ENCODE data around the gene MID1. TPM values are rescaled to one million over a fixed set of nuclear protein-coding genes. Genes with fewer than 3 reads are reported as not detected.

The MID1 gene
- polyA plus RNA-seq, 3 donors, result 0.05 to 0.10 TPM; not detected in 1

DNA sequence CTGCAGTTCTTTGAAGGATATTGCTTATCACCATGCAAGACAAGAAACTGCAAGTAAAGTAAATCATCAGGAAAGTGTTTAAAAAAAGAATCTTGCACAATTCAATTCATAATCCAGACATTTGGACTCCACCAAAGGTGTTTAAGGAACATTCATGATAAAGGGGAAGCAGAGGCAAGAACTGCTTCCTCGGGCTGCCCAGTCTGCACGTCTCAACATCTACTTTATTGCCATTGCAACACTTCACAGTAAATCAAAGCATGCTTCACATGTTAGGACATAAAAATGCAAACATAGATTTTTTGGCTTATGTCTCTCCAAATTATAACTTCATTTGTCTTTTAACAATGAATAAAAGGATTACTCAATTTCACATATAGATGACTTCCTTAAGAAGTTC is 42.5 kb downstream of the MID1 start:
- H3K36me3 Mint-ChIP-seq, result no peaks in the 10 kb centered on the region
- Histone ChIP-seq H2AFZ (ENCODE audit: insufficient read depth, low read depth, low read length, poor library complexity, severe bottlenecking) (no peak overlapping the region), H3K27ac (ENCODE audit: low read depth in 1 of 2, low read length in 2 of 2) (no peak overlapping the region), H3K27me3 (ENCODE audit: control insufficient read depth in 2 of 2, insufficient read depth in 2 of 2, low read length in 2 of 2) (no peaks in the 10 kb centered on the region), H3K4me1 (ENCODE audit: control insufficient read depth in 1 of 2, insufficient read depth in 2 of 2, low read length in 2 of 2) (no peaks in the 10 kb centered on the region), H3K36me3 (replicated peaks in 1 of 2; ENCODE audit: control insufficient read depth in 1 of 2, insufficient read depth in 2 of 2, low read length in 2 of 2) (no peaks in the 10 kb centered on the region), H4K20me1 (ENCODE audit: insufficient read depth, low read length) (no peaks in the 10 kb centered on the region), H3K4me3 (replicated peaks in 1 of 3; ENCODE audit: low read depth in 2 of 3, low read length in 3 of 3) (no peak overlapping the region), H3K9ac (ENCODE audit: insufficient read depth, low read length, poor library complexity, severe bottlenecking) (no peak overlapping the region), H3K9me3 (replicated peaks in 1 of 2; ENCODE audit: control insufficient read depth in 1 of 2, insufficient read depth in 1 of 2, low read length in 2 of 2) (no peaks in the 10 kb centered on the region), H3K4me2 (replicated peaks; ENCODE audit: extremely low read depth, low read length, poor library complexity, severe bottlenecking) (no peak overlapping the region), H3K79me2 (ENCODE audit: insufficient read depth, low read length) (no peaks in the 10 kb centered on the region)
- H3K27me3 Mint-ChIP-seq (ENCODE audit: low read depth in 3 of 3), result peaks cover 0 to 5% (median 2%) of the 10 kb centered on the region in 3 donors
- intact Hi-C loops (cut with micrococcal nuclease), result no loop called here
- DNase-seq, result no peak
- H3K4me3 Mint-ChIP-seq, result no peak overlapping the region
- TF ChIP-seq, protein P1, sequence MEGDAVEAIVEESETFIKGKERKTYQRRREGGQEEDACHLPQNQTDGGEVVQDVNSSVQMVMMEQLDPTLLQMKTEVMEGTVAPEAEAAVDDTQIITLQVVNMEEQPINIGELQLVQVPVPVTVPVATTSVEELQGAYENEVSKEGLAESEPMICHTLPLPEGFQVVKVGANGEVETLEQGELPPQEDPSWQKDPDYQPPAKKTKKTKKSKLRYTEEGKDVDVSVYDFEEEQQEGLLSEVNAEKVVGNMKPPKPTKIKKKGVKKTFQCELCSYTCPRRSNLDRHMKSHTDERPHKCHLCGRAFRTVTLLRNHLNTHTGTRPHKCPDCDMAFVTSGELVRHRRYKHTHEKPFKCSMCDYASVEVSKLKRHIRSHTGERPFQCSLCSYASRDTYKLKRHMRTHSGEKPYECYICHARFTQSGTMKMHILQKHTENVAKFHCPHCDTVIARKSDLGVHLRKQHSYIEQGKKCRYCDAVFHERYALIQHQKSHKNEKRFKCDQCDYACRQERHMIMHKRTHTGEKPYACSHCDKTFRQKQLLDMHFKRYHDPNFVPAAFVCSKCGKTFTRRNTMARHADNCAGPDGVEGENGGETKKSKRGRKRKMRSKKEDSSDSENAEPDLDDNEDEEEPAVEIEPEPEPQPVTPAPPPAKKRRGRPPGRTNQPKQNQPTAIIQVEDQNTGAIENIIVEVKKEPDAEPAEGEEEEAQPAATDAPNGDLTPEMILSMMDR (IDR thresholded peaks at IDR 0.05), result no peak
- no CpG with 5 or more reads among the region's 2 CpGs for WGBS (ENCODE audit: insufficient coverage)
- H3K9me3 Mint-ChIP-seq, result peaks cover 0 to 4% (median 0%) of the 10 kb centered on the region in 7 donors
- H3K4me1 Mint-ChIP-seq, result no peaks in the 10 kb centered on the region
- H3K27ac Mint-ChIP-seq, result no peak overlapping the region

DNA sequence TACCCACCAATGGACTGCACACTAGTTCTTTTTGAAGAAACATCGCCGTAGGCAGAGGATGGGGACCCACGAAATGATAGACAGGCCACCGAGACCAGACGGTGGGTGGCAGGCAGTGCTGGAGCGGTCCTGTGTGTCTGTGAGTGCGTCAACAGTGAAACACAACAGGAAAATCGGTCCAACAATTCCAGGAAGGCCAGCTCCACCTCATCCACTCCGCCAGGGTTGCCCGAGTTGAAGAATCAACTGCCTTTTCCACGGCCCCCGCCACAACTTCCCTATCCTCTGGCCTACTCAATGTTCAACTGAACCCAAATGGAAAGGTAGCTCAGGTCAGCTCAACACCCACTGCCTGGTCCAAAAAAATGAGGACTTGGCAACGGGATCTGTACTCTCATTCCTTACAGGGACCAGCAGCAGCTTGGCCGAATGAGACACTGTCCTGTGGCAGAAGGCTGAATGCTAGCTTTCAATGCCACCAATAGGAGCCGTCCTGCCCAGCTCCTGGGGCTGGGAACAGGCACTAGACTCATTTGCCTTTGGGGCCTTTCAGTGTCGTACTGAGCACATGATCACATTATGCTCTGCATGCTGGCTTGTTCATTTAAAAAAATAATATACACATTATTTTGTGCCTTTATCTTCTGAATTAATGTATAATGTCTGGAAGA is 43.5 kb downstream of the MID1 start:
- no peaks in the 10 kb centered on the region for H3K36me3 Mint-ChIP-seq
- Histone ChIP-seq H3K27me3 (ENCODE audit: control insufficient read depth in 2 of 2, insufficient read depth in 2 of 2, low read length in 2 of 2) (no peaks in the 10 kb centered on the region), H3K27ac (ENCODE audit: low read depth in 1 of 2, low read length in 2 of 2) (no peak overlapping the region), H3K36me3 (replicated peaks in 1 of 2; ENCODE audit: control insufficient read depth in 1 of 2, insufficient read depth in 2 of 2, low read length in 2 of 2) (no peaks in the 10 kb centered on the region), H3K9ac (ENCODE audit: insufficient read depth, low read length, poor library complexity, severe bottlenecking) (no peak overlapping the region), H2AFZ (ENCODE audit: insufficient read depth, low read depth, low read length, poor library complexity, severe bottlenecking) (no peak overlapping the region), H3K4me3 (replicated peaks in 1 of 3; ENCODE audit: low read depth in 2 of 3, low read length in 3 of 3) (no peak overlapping the region), H3K4me2 (replicated peaks; ENCODE audit: extremely low read depth, low read length, poor library complexity, severe bottlenecking) (no peak overlapping the region), H3K79me2 (ENCODE audit: insufficient read depth, low read length) (no peaks in the 10 kb centered on the region), H4K20me1 (ENCODE audit: insufficient read depth, low read length) (no peaks in the 10 kb centered on the region), H3K4me1 (ENCODE audit: control insufficient read depth in 1 of 2, insufficient read depth in 2 of 2, low read length in 2 of 2) (no peaks in the 10 kb centered on the region), H3K9me3 (replicated peaks in 1 of 2; ENCODE audit: control insufficient read depth in 1 of 2, insufficient read depth in 1 of 2, low read length in 2 of 2) (no peaks in the 10 kb centered on the region)
- peaks cover 0 to 4% (median 0%) of the 10 kb centered on the region in 7 donors for H3K9me3 Mint-ChIP-seq
- TF ChIP-seq, protein P1 (IDR thresholded peaks at IDR 0.05), result no peak
- intact Hi-C loops (cut with micrococcal nuclease), result no loop called here
- WGBS (ENCODE audit: insufficient coverage), result 90% methylated on average over 9 of the region's 16 CpGs
- H3K4me1 Mint-ChIP-seq, result no peaks in the 10 kb centered on the region
- peaks cover 0 to 5% (median 2%) of the 10 kb centered on the region in 3 donors for H3K27me3 Mint-ChIP-seq (ENCODE audit: low read depth in 3 of 3)
- H3K4me3 Mint-ChIP-seq, result no peak overlapping the region
- no peak for DNase-seq
- H3K27ac Mint-ChIP-seq, result no peak overlapping the region
